ENCODE data around the gene ABLIM1.

Gene ABLIM1

GRCh38 chr10:114401195-114401791 lies 256.8 kb downstream of the ABLIM1 start:
- no peak for DNase-seq

GRCh38 chr10:114400091-114400490 lies 258.0 kb downstream of the ABLIM1 start:
- no peak for DNase-seq

- DNase-seq = no peak
These were observed 258.5 kb downstream of the ABLIM1 start for GRCh38 chr10:114399576-114399975.

- no peak for DNase-seq
These were observed 259.3 kb downstream of the ABLIM1 start for GRCh38 chr10:114398587-114399331.

GRCh38 chr10:114397651-114398145 lies 260.4 kb downstream of the ABLIM1 start:
- no peak for DNase-seq

GRCh38 chr10:114396464-114396863 lies 261.6 kb downstream of the ABLIM1 start:
- DNase-seq = no peak

- DNase-seq = no peak
These were observed 262.6 kb downstream of the ABLIM1 start for GRCh38 chr10:114395366-114396022.

- DNase-seq = no peak
These were observed 263.5 kb downstream of the ABLIM1 start for GRCh38 chr10:114394531-114394930.

- no peak for DNase-seq
These were observed 264.2 kb downstream of the ABLIM1 start for GRCh38 chr10:114393886-114394285.

- no peak for DNase-seq
These were observed 264.6 kb downstream of the ABLIM1 start for GRCh38 chr10:114393482-114393881.

GRCh38 chr10:114392112-114392835 lies 265.8 kb downstream of the ABLIM1 start:
- no peak for DNase-seq

- DNase-seq = no peak
These were observed 266.5 kb downstream of the ABLIM1 start for GRCh38 chr10:114391599-114391998.

- DNase-seq = no peak
These were observed 268.6 kb downstream of the ABLIM1 start for GRCh38 chr10:114389426-114389825.

GRCh38 chr10:114388275-114388674 lies 269.8 kb downstream of the ABLIM1 start:
- no peak for DNase-seq

- DNase-seq = no peak
These were observed 270.3 kb downstream of the ABLIM1 start for GRCh38 chr10:114387784-114388183.

- DNase-seq = no peak
These were observed 271.6 kb downstream of the ABLIM1 start for GRCh38 chr10:114386452-114386851.

- no peak for DNase-seq
These were observed 272.5 kb downstream of the ABLIM1 start for GRCh38 chr10:114385557-114385956.

GRCh38 chr10:114384601-114385000 lies 273.5 kb downstream of the ABLIM1 start:
- DNase-seq = no peak

GRCh38 chr10:114384181-114384580 lies 273.9 kb downstream of the ABLIM1 start:
- DNase-seq = no peak

Measured in NCI-H446 (cell line).